GM21390 (cell line): ENCODE results near the gene CHMP2B.
"Not testable (repeated sequence)": the region's sequence is repeated elsewhere in the genome, so short reads cannot be mapped to it uniquely, and the experiment has no call there.

Experiments
- ATAC-seq: cut with Tn5 transposase; IDR thresholded peaks from one replicate; pipeline ENCODE4 v1.9.1; 2021; ENCODE audit not compliant: unreplicated experiment

The CHMP2B gene

DNA sequence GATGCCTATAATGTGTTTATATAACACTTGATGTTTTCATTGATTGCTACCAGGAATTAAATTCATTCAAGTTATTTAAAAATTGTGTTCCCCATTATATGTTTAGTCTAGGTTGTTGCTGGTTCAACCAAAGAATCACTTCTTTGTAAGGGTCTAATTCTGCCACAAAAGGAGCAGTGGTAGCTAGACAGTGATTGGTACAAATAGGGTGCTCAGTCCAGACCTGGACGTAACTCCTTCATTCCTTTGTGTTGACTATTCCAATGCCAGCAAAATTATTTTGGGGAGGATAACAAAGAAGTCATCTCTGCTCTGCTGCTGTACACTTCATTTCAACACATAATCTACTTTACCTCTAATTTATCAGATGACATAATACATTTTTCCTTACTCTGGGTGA is 1.2 kb downstream of the CHMP2B start:
- no peak for ATAC-seq

- ATAC-seq: no peak
Observed at GRCh38 chr3:87229113-87229512, 2.0 kb downstream of the CHMP2B start.

- ATAC-seq: no peak
Observed at GRCh38 chr3:87233805-87234204, 6.7 kb downstream of the CHMP2B start.

- no peak for ATAC-seq
Observed at GRCh38 chr3:87236093-87236492, 9.0 kb downstream of the CHMP2B start.

GRCh38 chr3:87246662-87247429 is 19.7 kb downstream of the CHMP2B start:
- no peak for ATAC-seq

- ATAC-seq: no peak
Observed at GRCh38 chr3:87247430-87247773, 20.3 kb downstream of the CHMP2B start.

- ATAC-seq: not testable (repeated sequence)
Observed at GRCh38 chr3:87248231-87248630, 21.1 kb downstream of the CHMP2B start.

GRCh38 chr3:87248831-87249230 is 21.7 kb downstream of the CHMP2B start:
- no peak for ATAC-seq

DNA sequence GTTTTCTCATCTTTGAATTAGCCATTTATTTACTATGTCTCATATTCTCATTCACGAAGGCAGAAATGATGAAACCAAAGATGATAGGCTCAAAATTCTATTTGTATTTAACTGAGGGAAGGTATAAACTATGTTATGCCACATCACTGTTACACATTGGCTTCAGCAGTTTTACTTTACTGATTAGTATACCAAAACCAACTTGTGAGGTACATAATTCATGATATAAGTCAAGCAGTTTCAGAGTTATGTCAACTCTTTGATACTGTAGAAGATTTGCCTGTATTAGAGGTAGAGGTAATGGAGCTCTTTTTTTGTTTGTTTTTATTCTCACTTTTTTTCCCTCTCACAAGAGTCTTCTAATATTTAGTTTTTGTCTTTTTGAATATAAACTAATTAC is 22.9 kb downstream of the CHMP2B start:
- no peak for ATAC-seq

GRCh38 chr3:87260270-87260669 is 33.2 kb downstream of the CHMP2B start:
- ATAC-seq: peak; percentile 82

- no peak for ATAC-seq
Observed at GRCh38 chr3:87261925-87262324, 34.8 kb downstream of the CHMP2B start.

- no peak for ATAC-seq
Observed at GRCh38 chr3:87267953-87268645, 41.0 kb downstream of the CHMP2B start.

GRCh38 chr3:87268646-87269211 is 41.6 kb downstream of the CHMP2B start:
- no peak for ATAC-seq

DNA sequence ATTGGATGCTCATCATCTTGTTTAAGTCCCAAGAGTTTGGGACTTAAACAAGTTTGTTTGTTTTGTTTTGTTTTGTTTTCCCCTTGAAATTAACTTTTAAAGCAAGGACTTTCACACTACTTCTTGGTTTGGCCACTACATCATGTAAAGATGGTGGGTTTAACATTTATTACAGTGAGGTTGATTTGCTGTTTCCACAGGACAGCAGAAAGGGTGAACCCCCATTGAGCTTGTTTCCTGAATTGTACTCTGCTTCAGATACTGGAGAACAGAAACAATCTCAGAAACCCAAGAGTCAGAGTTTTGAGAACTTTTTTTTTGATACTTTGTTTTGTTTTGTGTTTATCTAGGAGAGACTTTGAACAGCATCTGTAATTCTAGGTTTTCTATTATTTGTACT is 42.6 kb downstream of the CHMP2B start:
- no peak for ATAC-seq

DNA sequence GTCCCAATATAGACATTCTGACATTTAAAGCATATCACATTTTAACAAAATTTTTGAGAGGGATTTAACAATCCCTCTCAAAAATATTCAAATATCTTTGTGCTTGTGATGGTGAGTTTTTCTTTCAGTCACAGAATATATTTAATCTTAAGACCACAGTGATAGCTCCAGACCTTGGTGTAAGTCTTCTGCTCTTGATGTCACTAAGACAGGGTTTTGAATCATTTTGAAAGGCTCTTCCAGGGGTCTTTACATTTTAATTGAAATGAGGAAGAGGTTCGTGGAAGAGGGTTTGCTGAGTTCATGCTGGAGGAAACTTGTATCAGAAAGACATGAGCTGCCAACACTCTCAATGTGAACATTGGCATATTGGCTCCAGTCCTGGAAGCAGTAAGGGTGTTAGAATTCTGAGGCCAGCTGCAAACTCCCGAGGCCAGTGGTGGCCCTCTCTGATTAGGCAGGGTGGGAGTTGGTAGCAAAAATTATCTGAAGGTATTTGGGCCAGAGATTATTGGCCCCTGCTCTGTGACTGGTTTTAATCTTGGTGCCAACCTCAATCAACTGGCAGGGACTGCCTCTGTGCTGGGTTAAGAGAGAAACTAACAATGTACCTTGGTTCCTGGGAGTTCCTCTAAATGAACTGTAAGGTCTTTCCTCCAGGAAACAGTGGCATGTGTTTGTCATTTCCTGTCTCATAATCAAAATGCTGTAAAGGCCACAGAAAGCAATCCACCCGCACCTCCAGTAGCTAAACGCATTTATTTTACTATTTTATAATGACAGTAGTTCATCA is 44.0 kb downstream of the CHMP2B start:
- no peak for ATAC-seq

DNA sequence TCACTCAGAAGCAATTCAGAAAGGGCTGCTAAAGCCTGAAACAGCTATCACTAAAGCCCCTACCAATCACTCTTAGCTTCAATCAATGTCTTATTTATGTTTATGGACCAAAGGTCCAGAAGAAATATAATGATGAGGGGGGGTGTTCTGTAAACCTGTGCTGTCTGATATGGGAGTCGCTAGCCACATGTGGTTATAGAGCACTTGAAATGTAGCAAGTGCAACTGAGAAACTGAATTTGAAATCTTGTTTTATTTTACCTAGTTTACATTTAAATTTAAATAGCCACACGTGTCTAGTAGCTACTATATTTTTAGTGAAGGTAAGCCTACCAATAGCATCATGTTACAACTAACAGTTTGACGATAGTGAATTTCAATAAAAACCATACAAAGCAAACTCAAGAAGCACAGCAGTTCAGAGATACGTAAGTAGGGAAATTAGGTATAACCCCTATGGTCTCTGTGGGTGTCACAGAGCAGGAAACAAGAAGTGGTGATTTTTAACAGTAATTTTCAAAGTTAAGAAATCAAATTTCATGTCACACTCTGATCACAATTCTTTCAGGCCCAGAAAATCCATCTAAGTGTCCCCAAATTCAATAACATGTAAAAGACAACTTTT is 45.7 kb downstream of the CHMP2B start:
- peak; percentile 82 for ATAC-seq

DNA sequence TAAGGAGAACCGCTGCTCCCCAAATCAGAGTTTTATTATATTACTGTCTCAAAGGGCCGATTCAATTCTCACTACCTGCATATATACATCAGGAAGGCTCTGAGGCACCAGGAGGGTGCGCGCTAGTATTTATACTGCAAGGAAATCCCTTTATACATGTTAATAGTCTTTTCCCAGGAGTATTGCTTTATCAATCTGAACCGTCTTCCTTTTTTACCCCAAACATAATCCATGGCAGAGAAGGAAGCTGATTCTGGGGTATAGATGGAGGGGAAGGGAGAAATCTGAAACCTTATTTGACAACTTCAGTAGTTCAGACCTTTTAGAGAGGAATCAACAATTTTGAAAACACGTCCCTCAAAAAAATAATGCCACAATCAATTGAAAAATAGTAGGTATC is 49.4 kb downstream of the CHMP2B start, which contains the start of gene POU1F1:
TSS of gene POU1F1 (minus strand) at position 101 of the 400 bp plus-strand sequence. CDS start 122 bp downstream, outside the sequence.
- ATAC-seq: no peak

- no peak for ATAC-seq
Observed at GRCh38 chr3:87287011-87287410, 59.9 kb downstream of the CHMP2B start.

DNA sequence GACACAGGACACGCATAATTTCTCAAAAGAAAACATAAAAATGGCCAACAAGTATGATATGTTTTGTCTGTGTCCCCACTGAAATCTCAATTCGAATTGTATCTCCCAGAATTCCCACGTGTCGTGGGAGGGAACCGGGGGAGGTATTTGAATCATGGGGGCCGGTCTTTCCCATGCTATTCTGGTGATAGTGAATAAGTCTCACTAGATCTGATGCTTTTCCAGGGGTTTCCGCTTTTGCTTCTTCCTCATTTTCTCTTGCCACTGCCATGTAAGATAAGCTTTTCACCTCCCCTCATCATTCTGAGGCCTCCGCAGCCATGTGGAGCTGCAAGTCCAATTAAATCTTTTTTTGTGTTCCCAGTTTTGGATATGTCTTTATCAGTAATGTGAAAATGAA is 61.3 kb downstream of the CHMP2B start:
- ATAC-seq: no peak

DNA sequence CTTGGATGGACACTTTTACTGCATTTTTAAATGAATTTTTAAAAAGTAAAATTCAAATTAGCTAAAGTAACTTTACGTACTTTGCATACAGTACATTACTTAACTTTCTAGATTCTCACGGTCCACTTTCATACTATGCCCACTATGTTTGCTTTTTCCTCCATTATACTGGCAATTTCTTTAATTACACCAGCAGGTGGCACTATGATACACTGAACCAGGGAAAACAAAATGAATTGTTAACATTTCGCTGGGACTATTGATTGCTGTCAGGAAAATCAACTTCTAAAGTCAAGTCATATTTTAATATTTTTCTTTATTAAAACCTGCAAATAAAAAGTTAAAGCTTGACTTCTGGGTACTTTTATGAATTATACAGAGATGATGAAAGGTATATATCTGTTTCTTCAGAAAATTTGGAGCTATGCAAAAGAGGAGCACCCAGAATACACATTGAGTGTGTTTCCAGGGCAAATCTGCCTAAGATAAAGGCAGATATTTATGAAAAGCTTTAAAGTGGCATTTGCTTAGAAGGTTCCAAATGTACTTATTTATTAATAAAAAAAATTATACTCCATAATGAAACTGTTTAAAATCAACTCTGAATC is 71.1 kb downstream of the CHMP2B start:
- peak; percentile 84 for ATAC-seq
